Fibroblast of lung (primary cell): ENCODE measurements around the gene ACTN1. TPM values are rescaled to one million over a fixed set of nuclear protein-coding genes. Genes with fewer than 3 reads are reported as not detected.

ENCODE experiments used
- DNase-seq, 2 donors: peaks; one replicate each; pipeline versions ENCODE4 v3.0.0 to v3.0.0-alpha.2; 2010; ENCODE audit warnings: low read depth in 2 of 2
- H2AFZ ChIP-seq: 2 replicates; pipeline ENCODE4 v1.5.1; 2012; ENCODE audit warnings: low read length, control low read depth, inconsistent platforms
- H3K27ac ChIP-seq: 2 replicates; pipeline ENCODE4 v1.5.1; 2011; ENCODE audit warnings: low read length, control low read depth; ENCODE audit not compliant: insufficient read depth
- H3K27me3 ChIP-seq: 2 replicates; pipeline ENCODE4 v1.5.1; 2011; ENCODE audit warnings: mild to moderate bottlenecking, low read length; ENCODE audit not compliant: control insufficient read depth, insufficient read depth
- H3K36me3 ChIP-seq: 2 replicates; pipeline ENCODE4 v1.5.1; 2011; ENCODE audit warnings: low read length; ENCODE audit not compliant: control insufficient read depth, insufficient read depth
- H3K4me1 ChIP-seq: 2 replicates; pipeline ENCODE4 v1.5.1; 2011; ENCODE audit warnings: low read length; ENCODE audit not compliant: control insufficient read depth, insufficient read depth; ENCODE audit errors: extremely low read depth
- H3K4me2 ChIP-seq: 2 replicates; pipeline ENCODE4 v1.5.1; 2011; ENCODE audit warnings: low read length, control low read depth; ENCODE audit not compliant: insufficient read depth; ENCODE audit errors: extremely low read depth
- H3K4me3 ChIP-seq, 4 experiments: fragments of 200-600 bp in 1 of 4; sonication (generic) in 1 of 4; replicated peaks in 1 of 4; 2 replicates each; pipeline ENCODE4 v1.5.1; 2011 to 2016; ENCODE audit warnings: low read length in 4 of 4, low read depth in 3 of 4, mild to moderate bottlenecking in 3 of 4, control low read depth in 2 of 4, inconsistent platforms in 1 of 4, mixed read lengths in 1 of 4; ENCODE audit not compliant: insufficient read depth in 1 of 4; ENCODE audit errors: control extremely low read depth in 1 of 4
- H3K79me2 ChIP-seq: 2 replicates; pipeline ENCODE4 v1.5.1; 2012; ENCODE audit warnings: mild to moderate bottlenecking, low read length, inconsistent platforms; ENCODE audit not compliant: control insufficient read depth, insufficient read depth
- H3K9ac ChIP-seq: 2 replicates; pipeline ENCODE4 v1.5.1; 2011; ENCODE audit warnings: mild to moderate bottlenecking, low read length, control low read depth; ENCODE audit not compliant: insufficient read depth
- H3K9me3 ChIP-seq: 2 replicates; pipeline ENCODE4 v1.5.1; 2012; ENCODE audit warnings: low read depth, low read length; ENCODE audit not compliant: control insufficient read depth, insufficient read depth
- H4K20me1 ChIP-seq: 2 replicates; pipeline ENCODE4 v1.5.1; 2011; ENCODE audit warnings: low read length; ENCODE audit not compliant: control insufficient read depth, insufficient read depth; ENCODE audit errors: extremely low read depth
- CTCF ChIP-seq, 2 donors: IDR thresholded peaks in 1 of 2; conservative IDR thresholded peaks in 1 of 2; 1 replicate in 1 of 2; 2 replicates in 1 of 2; pipeline ENCODE4 v1.5.1; 2011 to 2012; ENCODE audit warnings: low read length in 2 of 2, control low read depth in 1 of 2, inconsistent platforms in 1 of 2, low read depth in 1 of 2, mild to moderate bottlenecking in 1 of 2
- EZH2 ChIP-seq: IDR thresholded peaks from 2 replicates; pipeline ENCODE4 v1.5.1; 2012; ENCODE audit warnings: low read length, control low read depth, mild to moderate bottlenecking; ENCODE audit errors: missing control alignments
- polyA plus RNA-seq, 2 donors: library from polyadenylated mRNA; depleted of rRNA in 1 of 2; stranded (reverse) in 1 of 2; unstranded in 1 of 2; fragments of >200 nt; gene quantifications; 2 replicates each; pipeline ENCODE4 v1.2.1, GENCODE V29; 2011 to 2012; ENCODE audit warnings: missing spikeins in 1 of 2
- total RNA-seq: library from RNA; depleted of rRNA; stranded (reverse); fragments of >200 nt; gene quantifications from 2 replicates; pipeline ENCODE4 v1.2.1, GENCODE V29; 2014

ACTN1 gene
- total and polyA plus RNA-seq, 2 donors (not counting 1 experiment from before 2014, with no cell fraction given) = 254 to 729 TPM

GRCh38 chr14:68953196-68953555, 25.9 kb downstream of the ACTN1 start:
- peaks cover 10% of the 10 kb centered on the region for H3K36me3 ChIP-seq
- no peak overlapping the region for H2AFZ ChIP-seq
- H3K9me3 ChIP-seq = no peaks in the 10 kb centered on the region
- peak overlapping the region in 2 of 4 experiments; percentile 3 to 36 for H3K4me3 ChIP-seq
- no peak for TF ChIP-seq CTCF (conservative IDR thresholded peaks at IDR 0.05 in 1 of 2, IDR thresholded peaks at IDR 0.05 in 1 of 2; ENCODE audit: low read depth in 1 of 2, low read length in 2 of 2)
- TF ChIP-seq EZH2 = no peak
- peak overlapping the region; percentile 52 for H3K9ac ChIP-seq
- H3K79me2 ChIP-seq = peaks cover 95% of the 10 kb centered on the region
- H3K27ac ChIP-seq = peak overlapping the region; percentile 89
- peaks cover 2% of the 10 kb centered on the region for H4K20me1 ChIP-seq
- no peaks in the 10 kb centered on the region for H3K27me3 ChIP-seq
- DNase-seq = peak in 1 of 2 donors; percentile 57
- peak overlapping the region; percentile 42 for H3K4me2 ChIP-seq
- peaks cover 67% of the 10 kb centered on the region for H3K4me1 ChIP-seq

- H3K4me1 ChIP-seq = peaks cover 69% of the 10 kb centered on the region
- peaks cover 7% of the 10 kb centered on the region for H3K36me3 ChIP-seq
- peak; percentile 77 to 98 for DNase-seq
- peak overlapping the region; percentile 89 for H3K27ac ChIP-seq
- H3K4me2 ChIP-seq = peak overlapping the region; percentile 42
- no peaks in the 10 kb centered on the region for H3K9me3 ChIP-seq
- H3K4me3 ChIP-seq = peak overlapping the region in 3 of 4 experiments; percentile 11 to 36 (median 11)
- H3K27me3 ChIP-seq = no peaks in the 10 kb centered on the region
- H3K9ac ChIP-seq = no peak overlapping the region
- H3K79me2 ChIP-seq = peaks cover 95% of the 10 kb centered on the region
- peaks cover 2% of the 10 kb centered on the region for H4K20me1 ChIP-seq
- TF ChIP-seq EZH2 (no peak), CTCF (conservative IDR thresholded peaks at IDR 0.05 in 1 of 2, IDR thresholded peaks at IDR 0.05 in 1 of 2; ENCODE audit: low read depth in 1 of 2, low read length in 2 of 2) (no peak)
- no peak overlapping the region for H2AFZ ChIP-seq
These were observed 26.4 kb downstream of the ACTN1 start for GRCh38 chr14:68952531-68953195.

DNA sequence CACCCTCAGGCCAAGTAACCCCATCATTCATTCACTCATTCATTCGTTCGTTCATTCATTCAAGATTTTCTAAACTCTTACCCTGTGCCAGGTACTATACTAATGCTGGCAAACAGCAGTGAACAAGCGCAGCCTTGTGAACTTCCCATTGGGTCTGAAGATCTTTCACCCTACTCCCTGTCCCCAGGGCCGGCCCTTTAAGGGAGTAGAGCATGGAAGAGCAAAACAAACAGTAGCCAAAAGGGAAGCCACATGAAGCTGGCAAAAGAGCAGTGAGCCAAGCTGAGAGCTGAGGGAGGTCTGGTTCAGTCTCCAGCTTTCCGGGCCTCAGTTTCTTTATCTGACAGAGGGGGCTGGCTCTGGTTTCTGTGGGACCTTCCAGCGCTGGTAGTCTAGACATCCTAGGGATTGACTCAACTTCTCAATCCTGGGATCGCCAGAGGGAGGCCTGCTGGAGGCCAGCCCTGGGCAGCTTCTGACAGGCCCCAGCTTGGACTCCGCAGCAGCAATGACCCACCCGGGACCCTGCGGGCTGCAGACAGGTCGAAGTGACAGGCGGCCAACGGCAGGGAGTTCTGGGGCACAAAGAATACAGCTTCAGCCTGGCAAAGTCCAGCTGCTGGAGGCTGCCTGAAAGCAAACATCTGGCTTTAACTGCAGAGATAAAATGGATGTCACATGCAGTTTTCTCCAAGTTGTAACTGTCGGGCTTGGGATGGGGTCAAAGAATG, 27.1 kb downstream of the ACTN1 start:
- TF ChIP-seq CTCF (conservative IDR thresholded peaks at IDR 0.05 in 1 of 2, IDR thresholded peaks at IDR 0.05 in 1 of 2; ENCODE audit: low read depth in 1 of 2, low read length in 2 of 2) = no peak
- TF ChIP-seq EZH2 = no peak
- DNase-seq = no peak
- Histone ChIP-seq H3K27ac (peak overlapping the region; percentile 89), H3K4me1 (peaks cover 67% of the 10 kb centered on the region), H3K9me3 (no peaks in the 10 kb centered on the region), H3K4me3 (peak overlapping the region in 3 of 4 experiments; percentile 11 to 36 (median 11)), H3K9ac (peak overlapping the region; percentile 54), H3K27me3 (no peaks in the 10 kb centered on the region), H2AFZ (no peak overlapping the region), H4K20me1 (peaks cover 2% of the 10 kb centered on the region), H3K36me3 (peaks cover 2% of the 10 kb centered on the region), H3K79me2 (peaks cover 95% of the 10 kb centered on the region), H3K4me2 (peak overlapping the region; percentile 42)
